GM15510 (cell line): ENCODE data around the gene GUCA1A.

Experiments used
- POLR2A ChIP-seq: IDR thresholded peaks from 3 replicates; pipeline ENCODE4 v1.6.1; 2011; ENCODE audit warnings: borderline replicate concordance; ENCODE audit not compliant: insufficient read length; ENCODE audit errors: extremely low read depth

Gene GUCA1A

DNA sequence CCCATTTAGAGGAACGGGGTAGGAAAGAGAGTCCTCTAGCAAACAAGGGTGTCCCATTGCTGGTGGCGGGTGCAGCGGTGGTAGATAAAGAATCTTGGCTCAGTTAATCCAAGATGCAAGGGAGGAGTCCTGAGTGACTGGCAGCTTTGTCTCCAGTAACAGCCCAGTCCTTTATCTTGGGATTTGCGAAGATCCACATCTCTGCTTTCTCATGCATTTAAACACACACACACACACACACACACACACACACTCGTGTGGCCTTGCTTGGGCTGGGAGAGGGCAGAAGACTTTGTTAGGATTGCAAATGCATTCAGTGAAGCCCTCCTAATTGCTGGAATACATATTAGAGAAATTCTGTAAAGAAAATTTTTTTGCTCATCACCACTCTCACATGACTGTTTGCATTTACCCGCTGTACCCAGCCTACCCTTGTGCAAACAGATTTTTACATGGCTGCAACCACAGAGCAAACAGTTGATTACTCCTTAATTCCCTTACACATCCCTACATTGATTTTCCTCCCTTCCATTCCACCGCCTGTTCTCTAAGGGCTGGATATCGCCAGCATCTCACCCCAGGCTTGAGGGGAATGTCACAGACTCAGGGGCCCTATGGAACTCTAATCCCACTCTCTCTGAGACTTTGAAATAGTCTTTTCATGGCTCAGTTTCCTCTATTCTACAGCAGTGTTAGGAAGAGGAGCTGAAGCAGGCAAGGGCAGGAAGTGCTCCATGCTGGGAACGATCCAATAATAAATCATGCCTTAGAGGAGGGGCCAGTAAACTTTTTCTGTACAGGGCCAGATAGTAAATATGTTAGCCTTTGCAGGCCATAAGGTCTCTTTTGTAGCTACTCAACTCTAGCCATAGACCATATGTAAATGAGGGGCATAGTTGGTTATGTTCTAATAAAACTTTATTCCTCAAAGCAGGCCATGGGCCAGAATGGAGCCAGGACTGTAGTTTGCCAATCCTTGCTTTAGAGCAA lies 34.2 kb upstream of the GUCA1A start:
- TF ChIP-seq POLR2A, result no peak

DNA sequence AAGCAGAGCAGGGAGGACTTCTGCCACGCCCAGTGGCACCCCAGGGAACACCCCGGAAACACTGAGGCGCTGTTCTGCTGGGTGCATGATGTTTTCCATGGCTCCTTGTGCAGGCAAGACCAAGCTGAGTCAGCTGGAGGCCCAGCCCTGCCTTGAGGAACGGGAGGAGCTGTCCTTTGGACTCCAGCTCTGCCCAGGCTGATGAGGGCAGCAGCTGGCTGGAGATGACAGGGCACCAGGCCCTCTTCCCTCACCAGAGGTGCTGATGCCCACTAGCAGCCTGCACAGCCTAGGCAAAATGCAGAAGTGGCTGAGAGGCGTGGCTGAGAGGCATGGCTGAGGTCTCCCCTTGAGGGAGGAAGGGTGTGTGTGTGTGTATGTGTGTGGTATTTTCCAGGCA lies 33.1 kb upstream of the GUCA1A start:
- no peak for TF ChIP-seq POLR2A

DNA sequence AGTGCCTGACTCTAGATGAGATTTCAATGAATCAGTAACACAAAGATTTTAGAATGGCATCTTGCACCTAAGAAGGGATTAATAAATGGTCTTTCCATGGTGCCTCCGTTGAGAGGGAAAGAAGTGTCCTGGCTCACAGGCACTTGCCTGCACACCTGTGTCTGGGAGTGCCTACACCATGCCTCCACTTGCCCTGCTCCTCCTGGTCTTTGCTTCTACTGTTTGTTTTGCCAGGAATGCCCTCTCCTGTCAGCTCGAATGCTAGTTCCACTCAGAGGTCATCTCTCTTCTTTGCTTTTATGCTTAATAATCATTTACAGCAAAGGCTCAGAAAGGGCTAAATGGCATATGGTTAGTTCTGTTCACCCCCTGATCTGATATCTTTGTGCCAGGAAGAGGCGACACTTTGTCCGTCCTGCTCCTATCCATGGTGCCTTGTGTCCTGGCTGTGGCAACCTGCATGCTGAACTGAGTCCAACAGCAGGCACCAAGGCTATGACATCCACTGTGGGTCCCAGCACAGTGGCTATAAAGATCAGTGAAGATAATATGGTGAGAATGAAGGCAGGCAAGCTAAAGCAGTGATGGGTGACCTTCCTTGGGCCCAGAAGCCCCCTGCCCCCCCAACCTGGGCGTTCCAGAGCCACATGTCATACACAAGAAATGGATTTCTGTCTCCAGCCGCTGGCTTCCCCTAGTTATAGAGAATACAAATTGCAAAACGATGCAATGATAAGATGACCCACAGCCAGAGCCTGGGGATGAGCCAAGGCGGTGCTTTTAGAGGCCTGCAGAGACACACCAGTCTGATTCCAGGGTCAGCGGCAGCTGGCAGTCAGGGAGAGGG lies 32.2 kb upstream of the GUCA1A start:
- TF ChIP-seq POLR2A, result no peak

DNA sequence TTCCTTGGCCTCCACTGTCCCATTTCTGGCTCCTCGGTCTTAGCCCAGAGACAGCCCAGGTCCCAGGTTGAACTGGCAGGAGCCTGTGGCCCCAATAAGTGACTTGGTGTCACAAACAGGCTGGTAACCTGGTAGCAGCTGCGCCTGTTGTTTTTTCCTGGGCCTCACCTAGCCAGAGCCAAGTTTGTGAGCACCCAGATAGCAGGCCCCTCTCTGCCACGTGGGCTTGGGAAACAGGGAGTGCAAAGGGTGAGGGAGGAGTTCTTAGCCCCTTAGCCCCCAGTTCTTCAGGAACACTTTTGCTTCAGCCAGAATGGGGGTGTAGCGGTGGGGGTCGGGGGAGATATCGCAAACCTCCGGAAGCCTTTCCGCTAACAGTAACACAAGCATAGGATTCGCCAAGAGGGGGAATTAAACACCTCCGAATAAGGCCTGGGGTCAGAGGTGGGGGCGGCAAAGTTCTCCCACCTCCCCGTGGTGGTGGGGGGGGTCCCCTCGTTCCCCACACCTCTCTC lies 31.5 kb upstream of the GUCA1A start:
- no peak for TF ChIP-seq POLR2A

DNA sequence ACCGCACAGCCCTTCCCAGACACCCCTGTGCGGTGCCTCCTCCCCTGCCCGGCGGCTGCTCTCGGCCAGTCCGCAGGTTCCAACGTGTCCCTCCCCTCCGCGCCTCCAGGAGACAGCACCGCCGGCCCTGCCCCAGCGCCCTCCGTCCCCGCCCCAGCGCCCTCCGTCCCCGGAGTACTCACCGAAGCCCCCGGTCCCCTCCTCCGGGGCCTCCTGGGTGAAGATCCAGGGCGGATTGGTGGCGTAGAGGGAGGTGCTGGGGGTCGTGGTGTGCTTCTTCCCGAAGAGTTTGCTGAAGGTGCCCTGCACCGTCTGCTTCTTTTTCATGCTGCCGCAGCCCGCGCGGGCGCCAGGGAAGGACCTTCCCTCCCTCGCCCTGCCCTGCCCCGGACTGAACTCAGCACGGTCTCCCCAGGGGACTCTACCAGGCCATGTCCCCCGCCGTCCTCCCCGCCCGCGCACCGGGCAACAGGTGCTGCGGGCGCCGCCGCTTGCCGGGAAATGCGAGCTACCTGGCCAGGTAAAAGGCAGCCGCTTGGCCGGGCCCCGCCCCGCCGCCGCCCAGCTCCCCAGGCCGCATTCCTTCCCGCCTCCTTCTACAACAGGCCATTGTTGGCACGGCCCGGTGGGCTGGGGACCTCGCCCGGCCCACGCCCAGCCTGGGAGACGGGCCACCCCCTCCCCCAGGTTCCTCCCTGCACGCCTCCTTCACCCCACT lies 30.9 kb upstream of the GUCA1A start, which contains the start of gene C6orf132:
Gene C6orf132 (minus strand): TSS at position 503 of the 718 bp plus-strand sequence. CDS start 176 bp downstream, at position 327.
- no peak for TF ChIP-seq POLR2A

DNA sequence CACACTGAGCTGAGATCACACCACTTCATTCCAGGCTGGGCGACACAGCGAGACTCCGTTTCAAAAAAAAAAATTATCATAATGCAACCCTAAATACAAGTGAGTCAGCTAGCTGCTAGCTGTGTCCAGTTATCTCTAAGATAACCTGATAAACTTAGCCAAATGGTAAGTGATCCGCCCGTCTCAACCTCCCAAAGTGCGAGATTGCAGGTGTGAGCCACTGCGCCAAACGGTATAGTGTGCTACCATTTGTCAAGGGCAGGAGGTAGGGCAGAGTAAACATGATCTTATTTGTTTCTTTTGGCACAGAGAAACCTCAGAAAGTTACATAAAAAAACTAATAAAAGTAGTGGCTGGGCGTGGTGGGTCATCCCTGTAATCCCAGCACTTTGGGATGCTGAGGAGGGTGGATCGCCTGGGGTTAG lies 26.0 kb upstream of the GUCA1A start:
- no peak for TF ChIP-seq POLR2A

DNA sequence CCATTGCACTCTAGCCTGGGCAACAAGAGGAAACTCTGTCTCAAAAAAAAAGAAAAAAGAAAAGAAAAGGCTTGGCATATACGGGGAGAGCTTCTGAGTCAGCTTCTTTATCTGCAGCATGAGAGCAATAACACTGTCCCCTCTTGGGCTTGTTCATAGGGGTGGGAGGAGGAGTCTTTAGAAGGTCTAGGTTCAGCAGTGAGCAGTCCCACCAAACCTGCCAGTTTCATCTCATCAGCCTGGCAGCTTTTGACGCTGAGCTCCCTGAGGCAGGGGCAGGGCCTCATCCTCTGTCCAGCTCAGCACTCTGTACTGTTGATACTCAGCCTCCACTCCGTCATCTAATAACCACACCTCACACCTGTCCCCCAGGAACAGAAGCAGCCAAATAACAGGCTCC lies 25.1 kb upstream of the GUCA1A start:
- no peak for TF ChIP-seq POLR2A

DNA sequence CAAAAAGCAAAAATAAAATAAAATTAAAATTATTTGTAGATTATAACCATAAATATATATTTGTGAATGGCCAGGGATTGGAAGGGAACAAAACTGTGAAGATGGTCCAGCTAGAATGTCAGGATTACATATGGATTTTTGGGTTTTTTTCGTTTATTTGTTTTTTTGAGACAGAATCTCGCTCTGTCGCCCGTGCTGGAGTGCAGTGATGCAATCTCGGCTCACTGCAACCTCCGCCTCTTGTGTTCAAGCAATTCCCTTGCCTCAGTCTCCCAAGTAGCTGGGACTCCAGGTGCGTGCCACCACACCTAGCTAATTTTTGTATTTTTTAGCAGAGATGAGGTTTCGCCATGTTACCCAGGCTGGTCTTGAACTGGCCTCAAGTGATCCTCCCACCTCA lies 22.9 kb upstream of the GUCA1A start:
- TF ChIP-seq POLR2A, result no peak

DNA sequence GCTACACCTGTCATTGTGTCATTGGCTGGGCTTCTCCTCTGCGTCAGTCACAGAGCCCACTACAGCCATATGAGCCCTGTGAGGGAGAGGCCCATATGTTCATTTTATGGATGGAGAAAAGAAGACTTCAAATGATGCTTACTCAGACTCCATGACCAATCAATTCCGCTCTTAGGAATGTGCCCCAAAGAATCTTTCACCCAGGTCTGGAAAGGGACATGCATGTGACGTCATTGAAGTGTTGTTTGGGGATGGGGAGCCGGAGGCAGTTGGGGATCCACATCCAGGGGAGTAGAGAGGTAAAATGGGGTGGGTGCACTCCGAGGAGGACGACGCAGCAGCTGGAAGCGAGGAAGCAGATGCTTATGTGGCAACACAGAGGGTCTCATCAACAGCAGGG lies 21.1 kb upstream of the GUCA1A start:
- no peak for TF ChIP-seq POLR2A

DNA sequence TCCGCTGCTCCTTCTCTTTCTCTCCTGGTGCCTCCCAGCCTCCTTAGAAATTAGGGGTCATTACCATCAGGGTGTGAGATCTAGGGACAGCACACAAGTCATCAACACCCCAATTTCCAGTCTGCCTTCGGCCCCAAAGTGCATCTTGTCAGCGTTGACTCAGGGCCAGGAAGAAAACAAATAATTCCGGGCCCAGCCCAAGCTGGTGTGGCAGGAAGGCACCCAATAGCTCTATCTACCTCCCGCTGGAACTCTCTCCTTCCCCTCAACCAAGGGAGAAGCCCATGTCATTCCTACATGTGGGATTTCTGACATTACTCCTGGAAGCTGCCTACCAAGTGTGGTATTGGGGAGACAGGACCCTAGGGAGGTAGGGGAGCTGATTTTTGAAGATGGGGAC lies 19.2 kb upstream of the GUCA1A start:
- TF ChIP-seq POLR2A, result no peak

DNA sequence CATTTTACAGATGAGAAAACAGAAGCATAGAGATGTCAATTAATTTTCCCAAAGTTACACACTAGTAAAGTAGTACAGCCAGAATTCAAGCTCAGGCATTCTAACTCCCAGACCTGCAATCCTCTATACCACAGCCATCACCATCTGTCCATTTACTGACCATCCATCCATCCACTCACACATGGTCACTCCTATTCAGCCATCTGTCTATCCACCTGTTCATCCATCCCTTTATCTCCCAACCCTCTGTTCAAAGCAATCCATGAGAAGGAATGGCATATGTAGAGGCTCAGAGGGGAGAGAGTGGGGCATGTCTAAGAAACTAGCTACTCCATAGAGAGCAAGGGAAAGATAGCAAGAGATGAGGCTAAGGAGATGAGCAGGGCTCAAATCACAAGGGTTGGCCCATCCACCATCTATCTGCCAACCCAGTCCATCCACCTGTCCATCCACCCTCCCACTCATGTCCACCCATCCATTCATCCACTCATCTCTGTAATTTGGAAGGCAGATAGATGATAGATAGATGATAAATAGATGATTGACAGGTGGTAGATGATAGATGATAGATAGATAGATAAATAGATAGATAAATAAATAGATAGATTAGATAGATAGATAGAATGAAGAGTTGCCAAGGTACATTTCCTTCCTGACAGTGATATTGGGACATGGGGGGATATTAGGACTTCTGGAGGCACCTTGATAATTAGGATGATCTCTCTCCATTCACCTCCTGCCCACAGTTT lies 18.5 kb upstream of the GUCA1A start:
- TF ChIP-seq POLR2A, result no peak

DNA sequence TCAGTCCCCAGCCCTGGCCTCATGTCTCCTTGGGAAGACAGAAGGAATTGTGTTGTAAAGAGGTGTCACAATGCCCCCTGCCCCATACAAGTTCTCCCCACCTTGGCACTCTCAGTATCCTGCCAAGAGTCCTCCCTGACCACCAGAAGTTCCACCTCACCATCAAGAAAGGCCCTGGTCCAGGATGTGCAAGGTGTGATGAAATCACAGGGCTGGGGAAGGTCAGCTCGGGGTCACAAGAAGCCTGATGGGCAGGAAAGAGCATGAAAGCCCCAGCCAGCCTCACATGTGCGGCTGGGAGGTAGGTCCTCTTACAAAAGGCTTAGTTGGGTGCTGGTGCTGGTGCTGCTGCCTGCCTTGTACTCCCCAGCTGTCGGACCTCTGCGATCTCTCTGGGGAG lies 17.9 kb upstream of the GUCA1A start:
- no peak for TF ChIP-seq POLR2A

DNA sequence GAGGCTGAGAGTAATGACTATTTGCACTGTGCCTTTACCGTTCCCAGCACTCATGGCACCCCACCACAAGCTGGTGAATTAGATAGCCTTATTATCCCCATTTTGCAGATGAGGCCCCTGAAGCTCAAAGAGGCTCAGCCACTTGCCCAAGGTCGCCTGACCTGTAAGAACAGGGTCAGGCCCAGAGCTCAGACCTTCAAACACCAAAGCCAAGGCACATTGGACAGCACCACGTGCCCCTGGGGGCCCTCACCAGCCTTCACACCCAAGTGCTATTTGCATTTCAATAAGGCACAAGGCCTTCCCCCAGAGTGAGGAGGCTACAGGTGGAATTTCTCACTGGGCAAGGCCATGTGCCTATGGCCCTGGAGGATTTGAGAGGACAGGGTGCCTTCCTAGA lies 16.5 kb upstream of the GUCA1A start:
- TF ChIP-seq POLR2A, result no peak

DNA sequence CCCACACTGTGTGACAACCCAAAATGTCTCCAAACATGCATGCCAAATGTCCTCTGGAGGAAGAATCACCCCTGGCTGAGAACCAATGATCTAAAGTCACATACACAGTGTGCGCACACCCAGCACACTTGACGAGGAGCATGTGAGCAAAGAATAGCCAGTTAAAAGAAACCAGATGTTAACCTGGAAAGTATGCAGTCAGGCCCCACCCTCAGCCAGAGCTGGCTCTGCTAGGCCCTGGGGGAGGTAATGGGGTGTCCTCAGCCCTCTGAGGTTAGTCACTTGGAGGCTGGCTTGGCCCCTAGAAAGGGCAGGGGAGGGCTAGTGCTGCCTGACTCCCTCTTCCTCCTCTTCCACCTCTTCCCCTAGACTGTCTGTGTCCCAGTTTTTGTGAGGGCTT lies 15.2 kb upstream of the GUCA1A start:
- TF ChIP-seq POLR2A, result no peak
